ENCODE data around the gene GPSM3.

GPSM3 gene

GRCh38 chr6:32170294-32170693, 22.1 kb downstream of the GPSM3 start:
- DNase-seq: no peak

DNA sequence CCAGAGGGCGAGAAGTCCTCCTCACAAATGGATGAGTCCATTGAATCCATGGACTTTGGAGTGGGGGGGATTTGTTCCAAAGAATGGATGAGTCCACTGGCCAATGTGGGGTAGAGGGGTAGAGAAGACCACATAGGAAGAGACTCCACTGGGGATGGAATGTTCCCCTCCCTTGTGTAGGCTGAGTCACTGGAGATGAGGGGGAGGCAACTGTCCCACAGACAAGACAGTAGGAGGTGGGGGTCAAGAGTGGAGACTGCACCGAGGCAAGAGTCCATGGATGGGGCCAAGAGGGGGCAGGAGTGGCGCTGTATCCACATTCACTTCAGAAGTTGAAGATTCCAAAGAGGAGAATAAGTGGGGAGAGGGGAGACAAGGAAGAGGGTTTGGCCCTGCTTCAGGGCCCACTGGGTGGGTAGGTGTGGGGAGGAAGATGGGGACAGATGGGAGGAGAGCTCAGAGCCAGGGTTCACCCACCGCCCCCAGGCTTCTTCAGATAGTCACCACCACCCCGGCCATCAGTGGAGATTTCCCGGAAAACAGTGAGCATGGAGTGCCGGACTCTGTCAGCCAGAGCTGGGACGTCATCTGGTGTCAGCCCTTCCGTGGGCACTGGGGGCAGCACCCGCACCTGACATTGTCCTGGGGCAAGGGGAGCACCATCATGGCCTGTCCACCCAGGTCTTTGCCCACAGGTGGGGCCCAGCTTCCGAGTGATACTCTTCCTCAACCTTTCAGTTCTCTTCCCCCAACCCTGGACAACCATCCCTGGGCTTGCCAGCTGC, 23.4 kb downstream of the GPSM3 start:
- no peak for DNase-seq

- no peak for DNase-seq
Measured at GRCh38 chr6:32168350-32168749, 24.1 kb downstream of the GPSM3 start.

- DNase-seq: no peak
Measured at GRCh38 chr6:32167761-32168262, 24.6 kb downstream of the GPSM3 start.

GRCh38 chr6:32167154-32167760, 25.2 kb downstream of the GPSM3 start:
- no peak for DNase-seq

- DNase-seq: no peak
Measured at GRCh38 chr6:32166411-32167061, 25.9 kb downstream of the GPSM3 start.

DNA sequence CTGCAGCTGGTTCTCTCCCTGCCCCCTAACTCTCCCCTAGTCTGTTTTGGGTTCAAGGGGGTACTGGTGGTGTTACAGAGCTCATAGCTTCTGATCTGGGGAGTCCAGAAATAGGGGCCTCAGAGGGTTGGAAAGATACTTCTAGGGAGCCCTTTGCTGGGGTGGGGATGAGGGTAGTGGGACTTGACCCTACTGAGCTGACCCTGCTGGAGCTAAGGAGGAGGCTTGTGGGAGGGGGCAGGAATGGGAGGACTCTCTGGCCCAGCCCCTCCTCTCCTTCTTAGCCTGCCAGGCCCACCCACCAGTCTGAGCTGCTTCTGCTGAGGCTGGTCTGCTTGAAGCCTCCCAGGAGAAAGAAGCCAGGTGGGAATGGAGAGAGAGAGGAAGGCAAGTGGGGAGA, 28.1 kb downstream of the GPSM3 start, which contains the start of gene EGFL8:
TSS of gene EGFL8 (plus strand) at position 301 of the 400 bp plus-strand sequence. CDS start 1,571 bp downstream, outside the sequence.
- DNase-seq: no peak

- DNase-seq: no peak
Measured at GRCh38 chr6:32163559-32164258, 28.7 kb downstream of the GPSM3 start.

- DNase-seq: no peak
Measured at GRCh38 chr6:32158052-32158451, 34.4 kb downstream of the GPSM3 start.

- no peak for DNase-seq
Measured at GRCh38 chr6:32156891-32157290, 35.6 kb downstream of the GPSM3 start.

GRCh38 chr6:32154514-32155161, 37.8 kb downstream of the GPSM3 start:
- peak; percentile 52 for DNase-seq

DNA sequence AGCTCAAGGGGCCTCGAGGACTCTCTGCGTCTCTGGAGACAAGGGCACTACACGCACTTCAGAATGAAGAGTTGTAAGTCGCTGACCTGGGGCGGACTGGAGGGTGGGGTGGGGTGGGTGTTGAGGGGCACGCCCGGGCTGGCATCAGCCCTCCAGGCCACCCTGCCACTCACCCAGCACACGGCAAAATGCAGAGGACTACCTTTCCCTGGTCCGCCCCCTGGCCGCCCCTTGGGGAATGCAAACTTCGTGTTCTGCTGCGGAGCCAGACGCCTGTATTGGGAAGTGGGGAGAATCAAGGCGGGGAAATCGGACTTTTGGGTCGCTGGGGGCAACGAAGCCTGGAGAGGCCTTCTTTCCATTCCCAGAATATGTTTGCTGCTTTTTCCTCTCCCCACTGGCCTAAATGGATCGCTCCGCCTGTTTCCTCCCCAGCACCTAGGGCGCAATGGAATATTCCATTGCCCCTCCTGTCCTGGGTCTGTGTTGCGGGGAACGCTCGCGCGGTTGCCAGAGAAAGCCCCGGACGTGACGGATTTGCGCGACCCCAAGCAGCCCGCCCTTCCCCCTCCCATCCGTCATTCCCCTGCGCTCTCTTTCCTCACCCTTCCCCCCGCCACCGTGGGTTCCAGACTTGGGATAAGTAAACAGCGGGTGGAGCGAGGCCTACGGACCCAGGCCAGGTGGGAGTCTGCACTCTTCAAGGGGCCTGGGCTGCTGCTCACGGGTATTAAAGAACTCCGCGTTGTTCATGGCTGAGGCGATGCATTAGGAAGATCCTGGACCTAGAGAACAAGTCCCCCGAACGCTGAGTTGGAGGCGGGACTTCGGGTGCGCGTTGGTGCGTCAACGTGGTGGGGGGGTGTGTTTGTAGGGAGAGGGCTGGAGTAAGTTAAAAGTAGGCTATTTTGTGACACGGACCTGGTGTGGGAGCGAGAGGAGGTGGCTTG, 38.6 kb downstream of the GPSM3 start, which contains the start of gene PPT2:
TSS of gene PPT2 (plus strand) at position 578 of the 950 bp plus-strand sequence. CDS start 454 bp downstream, outside the sequence.
- peak; percentile 51 for DNase-seq

GRCh38 chr6:32152769-32153563, 39.5 kb downstream of the GPSM3 start:
- no peak for DNase-seq

- DNase-seq: no peak
Measured at GRCh38 chr6:32151863-32152768, 40.3 kb downstream of the GPSM3 start, which contains the start of gene PRRT1. TSS of gene PRRT1 (minus strand) at chr6:32151939. CDS start at chr6:32151827, 112 bp downstream.

DNA sequence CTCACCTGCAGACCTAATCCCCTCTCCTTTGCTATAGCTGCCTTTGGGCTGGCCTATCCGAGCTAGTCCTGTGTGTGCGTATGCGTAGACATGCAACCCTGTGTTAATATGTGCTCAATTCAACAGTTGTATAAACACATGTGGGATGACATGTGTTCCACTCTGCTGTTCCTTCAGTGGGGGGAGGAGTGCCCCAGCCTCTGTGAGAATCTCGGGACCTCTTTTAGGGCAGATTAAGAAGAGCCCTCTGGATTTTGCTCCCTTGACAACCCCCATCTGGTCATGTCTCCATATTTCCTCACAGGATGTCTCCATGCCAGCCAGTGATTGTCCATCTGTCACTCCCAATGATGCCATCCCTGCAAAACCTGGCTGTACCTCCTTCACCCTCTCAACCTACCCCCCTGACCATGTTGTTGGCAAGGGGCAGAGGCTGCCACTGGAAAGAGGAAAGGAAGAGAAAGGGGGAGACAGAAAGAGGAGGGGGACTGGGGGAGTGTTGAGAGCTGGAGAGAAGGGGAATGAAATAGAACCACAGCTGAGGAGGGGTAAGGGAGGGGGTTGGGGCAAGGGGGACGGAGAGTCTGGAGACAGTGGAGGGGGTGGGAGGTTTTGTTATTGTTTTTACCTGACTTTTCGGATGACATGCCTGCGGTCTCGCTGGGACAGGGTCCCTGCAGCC, 41.1 kb downstream of the GPSM3 start:
- no peak for DNase-seq

DNA sequence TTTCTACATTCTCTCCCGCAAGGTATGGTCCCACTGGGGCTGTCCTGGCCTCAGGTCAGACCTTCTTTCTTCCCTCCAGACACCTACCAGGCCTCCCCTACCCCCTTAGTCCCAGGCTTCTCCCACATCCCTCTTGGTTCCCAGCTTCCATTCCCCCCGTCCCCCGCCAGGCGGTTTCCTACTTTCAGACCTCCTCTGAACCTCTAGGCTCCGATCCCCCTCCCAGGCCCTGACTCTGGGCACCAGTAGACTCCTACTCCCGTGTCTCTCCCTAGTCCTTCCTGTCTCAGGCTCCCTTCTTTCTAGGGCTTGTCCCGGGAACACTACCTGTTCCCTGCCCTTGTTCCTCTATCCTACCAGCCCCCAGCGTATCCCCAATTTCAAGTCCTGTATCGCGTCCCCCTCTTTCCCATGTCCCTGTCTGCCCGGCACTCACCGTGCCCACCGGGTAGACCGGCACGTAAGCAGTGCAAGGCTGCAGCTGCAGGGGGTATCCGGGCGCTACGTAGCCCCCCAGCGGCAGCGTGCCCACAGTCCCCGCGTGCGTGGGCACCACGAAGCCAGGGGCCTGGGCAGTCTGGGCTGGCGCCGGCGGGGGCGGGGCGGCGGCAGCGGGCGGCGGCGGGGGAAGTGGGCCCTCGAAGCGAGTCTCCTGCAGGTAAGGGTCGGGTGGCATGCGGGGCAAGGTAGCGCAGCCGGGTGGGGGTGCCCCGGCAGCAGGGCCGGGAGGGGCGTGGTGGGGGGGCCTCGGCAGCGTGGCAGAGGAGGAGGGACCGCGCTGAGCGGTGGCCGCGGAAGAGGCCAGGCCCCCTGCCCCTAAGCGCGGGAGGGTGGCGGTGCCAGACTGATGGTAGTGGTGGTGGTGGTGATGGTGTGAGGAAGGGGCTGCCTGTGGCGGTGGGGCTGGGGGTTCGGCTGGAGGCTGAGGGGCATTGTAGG, 42.2 kb downstream of the GPSM3 start:
- DNase-seq: no peak

DNA sequence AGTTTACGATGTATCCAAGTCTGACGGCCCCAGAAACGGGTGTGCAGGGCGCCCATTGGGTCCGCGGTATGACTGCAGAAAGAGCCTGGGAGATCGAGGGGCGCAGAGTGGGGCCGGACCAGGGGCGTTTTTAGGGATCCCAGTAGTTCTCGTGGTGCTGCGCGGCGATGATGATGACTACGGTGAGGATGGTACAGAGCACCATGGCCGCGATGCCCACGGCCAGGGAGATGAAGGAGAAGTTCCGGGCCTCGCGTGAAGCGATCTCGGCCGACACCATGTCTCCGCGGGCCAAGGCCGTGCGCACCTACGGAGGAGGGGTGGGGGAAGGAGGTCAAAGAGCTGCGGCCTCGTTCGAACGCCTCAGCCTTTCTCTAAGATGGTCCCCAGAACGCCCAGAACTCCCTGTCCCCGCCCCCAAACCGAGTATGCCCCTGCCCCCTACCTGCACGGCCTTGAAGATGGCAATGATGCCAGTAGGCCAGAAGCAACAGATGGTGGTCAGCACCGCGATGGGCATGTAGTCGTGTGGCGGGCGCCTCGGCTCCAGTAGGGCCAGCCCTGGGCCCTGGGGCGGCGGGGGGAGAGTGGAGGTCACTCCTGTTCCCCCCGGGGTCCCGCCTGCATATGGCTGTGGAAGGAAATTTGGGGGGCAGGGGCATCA, 43.2 kb downstream of the GPSM3 start:
- no peak for DNase-seq
